Retinal pigment epithelial cell (primary cell): ENCODE measurements around the gene ACAD8.
"Not testable (repeated sequence)": the region's sequence is repeated elsewhere in the genome, so short reads cannot be mapped to it uniquely, and the experiment has no call there.

Source experiments
- DNase-seq: peaks from one replicate; pipeline ENCODE4 v3.0.0-alpha.2; 2010; ENCODE audit warnings: low read depth
- H3K4me3 ChIP-seq: 2 replicates; pipeline ENCODE4 v1.5.1; 2011; ENCODE audit warnings: mild to moderate bottlenecking, low read length, control low read depth, moderate library complexity
- TF ChIP-seq, protein P1 (sequence below): conservative IDR thresholded peaks from 2 replicates; pipeline ENCODE4 v1.5.1; 2011; ENCODE audit warnings: low read depth, low read length, control low read depth, inconsistent platforms

ACAD8 gene

DNA sequence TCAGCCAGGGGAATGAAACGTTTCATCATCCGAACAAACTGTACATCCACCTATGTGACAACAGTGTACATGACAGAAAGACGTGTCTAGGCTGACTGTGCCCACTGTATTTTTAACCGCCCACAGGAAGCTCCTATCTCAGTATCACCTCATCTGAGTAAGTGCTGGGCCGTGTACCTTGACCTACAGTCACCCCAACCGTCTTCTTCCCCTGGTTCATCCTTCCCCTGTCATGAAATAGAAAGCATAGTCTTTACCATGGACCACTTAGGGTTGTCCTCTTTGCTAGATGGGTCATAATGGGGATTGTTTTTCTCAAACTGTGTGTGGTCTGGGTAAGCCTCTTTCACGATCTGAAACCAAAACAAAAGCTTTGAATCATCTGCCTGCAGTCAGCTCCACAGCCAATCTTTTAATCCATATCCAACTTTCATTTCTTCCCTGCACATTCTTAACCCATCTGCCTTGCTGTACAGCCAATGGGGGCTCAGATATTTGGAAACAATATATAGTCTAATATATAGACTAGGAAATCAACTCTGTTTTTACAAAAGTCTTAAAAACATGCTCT, 4.4 kb upstream of the ACAD8 start:
- TF ChIP-seq, protein P1, sequence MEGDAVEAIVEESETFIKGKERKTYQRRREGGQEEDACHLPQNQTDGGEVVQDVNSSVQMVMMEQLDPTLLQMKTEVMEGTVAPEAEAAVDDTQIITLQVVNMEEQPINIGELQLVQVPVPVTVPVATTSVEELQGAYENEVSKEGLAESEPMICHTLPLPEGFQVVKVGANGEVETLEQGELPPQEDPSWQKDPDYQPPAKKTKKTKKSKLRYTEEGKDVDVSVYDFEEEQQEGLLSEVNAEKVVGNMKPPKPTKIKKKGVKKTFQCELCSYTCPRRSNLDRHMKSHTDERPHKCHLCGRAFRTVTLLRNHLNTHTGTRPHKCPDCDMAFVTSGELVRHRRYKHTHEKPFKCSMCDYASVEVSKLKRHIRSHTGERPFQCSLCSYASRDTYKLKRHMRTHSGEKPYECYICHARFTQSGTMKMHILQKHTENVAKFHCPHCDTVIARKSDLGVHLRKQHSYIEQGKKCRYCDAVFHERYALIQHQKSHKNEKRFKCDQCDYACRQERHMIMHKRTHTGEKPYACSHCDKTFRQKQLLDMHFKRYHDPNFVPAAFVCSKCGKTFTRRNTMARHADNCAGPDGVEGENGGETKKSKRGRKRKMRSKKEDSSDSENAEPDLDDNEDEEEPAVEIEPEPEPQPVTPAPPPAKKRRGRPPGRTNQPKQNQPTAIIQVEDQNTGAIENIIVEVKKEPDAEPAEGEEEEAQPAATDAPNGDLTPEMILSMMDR: no peak
- no peak overlapping the region for H3K4me3 ChIP-seq
- no peak for DNase-seq

DNA sequence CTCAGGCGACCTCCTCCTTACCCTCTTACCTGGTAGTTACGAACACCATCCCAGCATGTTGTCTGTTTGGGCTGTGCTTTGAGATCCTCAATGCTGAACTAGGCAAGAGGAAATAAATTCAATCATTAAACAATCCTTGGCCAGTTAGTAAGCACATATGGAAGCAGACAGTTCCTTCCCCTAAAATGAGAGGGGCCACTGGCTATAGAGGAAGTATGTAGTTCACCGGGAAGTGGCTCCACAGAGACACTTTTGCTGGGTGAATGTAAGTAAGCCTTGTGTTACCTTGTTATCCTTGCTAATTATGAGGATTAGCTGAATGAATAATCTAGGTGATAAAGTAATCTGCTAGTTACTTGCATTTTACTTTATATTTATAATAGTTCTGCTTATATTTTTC, 3.1 kb upstream of the ACAD8 start:
- H3K4me3 ChIP-seq: no peak overlapping the region
- no peak for DNase-seq
- TF ChIP-seq, protein P1: no peak

DNA sequence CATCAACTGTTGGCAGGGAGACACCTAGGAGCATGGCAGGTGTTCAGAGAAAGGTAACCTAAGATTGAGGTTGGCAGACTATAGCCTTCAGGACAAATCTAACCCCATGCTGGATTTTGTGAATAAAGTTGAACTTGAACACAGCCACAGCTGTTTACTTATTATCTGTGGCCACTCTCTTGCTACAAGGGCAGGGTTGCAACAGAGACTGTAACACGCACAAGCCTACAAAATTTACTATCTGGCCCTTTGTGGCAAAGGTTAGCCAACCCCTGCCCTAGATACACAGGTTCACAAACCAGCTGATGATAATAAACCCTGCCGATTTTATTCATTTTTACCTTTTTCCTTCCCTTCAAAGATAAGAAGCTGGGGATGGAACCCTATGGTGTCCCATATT, 2.7 kb upstream of the ACAD8 start:
- H3K4me3 ChIP-seq: no peak overlapping the region
- DNase-seq: no peak
- TF ChIP-seq, protein P1: no peak

DNA sequence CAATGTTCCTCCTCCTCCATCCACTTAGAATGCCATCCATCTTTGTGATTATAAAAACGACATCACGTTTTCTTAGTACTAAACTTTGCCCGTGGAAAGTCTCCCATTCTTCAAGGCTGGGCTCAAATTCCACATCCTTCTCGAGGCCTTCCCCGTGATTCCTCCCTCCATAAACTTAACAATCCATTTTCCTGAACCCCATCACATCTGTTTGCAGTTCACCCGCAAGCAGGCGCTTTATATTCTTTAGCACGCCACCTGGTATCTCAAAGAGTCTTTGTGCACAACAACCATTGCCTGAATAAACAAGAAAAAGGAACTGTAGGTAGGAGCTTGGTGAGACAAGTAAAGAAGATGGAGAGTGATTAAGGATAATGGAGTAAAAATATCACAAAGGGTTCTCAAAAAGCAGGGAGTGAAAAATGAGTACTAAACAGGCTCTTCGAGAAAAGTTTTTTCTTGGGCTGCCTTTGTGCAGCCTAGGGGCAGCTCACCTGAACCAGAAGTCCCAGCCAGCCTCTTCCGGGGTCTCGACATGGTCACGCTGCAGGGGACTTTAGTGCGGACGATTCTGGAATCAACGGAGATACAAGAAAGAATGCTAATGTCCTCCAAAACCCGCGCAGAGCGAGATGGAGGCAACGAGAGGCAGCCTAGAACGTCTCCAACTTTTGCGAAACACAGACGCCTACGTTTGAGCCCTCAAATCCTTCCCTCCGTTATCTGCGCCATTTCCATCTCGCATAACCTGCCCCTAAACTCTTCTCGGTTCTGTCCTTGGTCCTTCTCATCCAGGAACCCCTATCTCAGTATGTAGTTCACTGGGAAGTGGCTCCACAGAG, 801 bp upstream of the ACAD8 start:
- DNase-seq: no peak
- TF ChIP-seq, protein P1: no peak
- peak overlapping the region; percentile 99 for H3K4me3 ChIP-seq

DNA sequence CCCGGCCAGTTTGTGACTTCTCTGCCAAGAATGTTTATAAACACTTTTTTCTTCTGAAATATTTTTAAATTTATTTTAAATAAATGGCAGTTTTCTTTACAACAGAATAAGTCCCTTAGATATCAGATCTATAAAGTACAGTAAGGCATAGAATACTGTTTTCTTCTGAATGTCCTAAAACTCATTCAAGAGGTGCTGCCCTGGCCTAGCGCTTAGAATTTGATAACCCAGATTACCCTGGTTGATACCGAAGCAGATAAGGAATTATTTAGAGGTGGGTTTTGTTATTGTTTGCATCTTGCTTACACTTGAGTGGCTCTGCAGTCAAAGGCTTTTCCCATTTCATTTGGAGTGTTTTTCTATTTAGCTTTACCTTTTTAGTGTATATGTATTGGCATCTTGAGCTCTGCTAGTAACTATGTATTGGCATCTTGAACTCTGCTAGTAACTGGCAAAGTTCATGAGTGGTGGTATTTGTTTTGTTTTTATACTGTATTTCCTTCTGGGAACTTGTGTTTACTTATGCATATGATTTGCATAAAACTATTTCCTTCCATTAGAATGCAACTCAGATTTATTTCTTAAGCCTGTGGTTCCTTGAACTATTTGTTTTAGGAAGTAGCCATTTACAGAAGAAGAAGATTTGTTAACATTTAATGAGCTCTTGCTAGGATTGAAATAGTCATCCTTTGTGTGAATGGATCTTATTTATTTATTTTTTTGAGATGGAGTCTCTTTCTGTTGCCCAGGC, 1.2 kb downstream of the ACAD8 start:
- TF ChIP-seq, protein P1: no peak
- H3K4me3 ChIP-seq: peak overlapping the region; percentile 99
- no peak for DNase-seq

DNA sequence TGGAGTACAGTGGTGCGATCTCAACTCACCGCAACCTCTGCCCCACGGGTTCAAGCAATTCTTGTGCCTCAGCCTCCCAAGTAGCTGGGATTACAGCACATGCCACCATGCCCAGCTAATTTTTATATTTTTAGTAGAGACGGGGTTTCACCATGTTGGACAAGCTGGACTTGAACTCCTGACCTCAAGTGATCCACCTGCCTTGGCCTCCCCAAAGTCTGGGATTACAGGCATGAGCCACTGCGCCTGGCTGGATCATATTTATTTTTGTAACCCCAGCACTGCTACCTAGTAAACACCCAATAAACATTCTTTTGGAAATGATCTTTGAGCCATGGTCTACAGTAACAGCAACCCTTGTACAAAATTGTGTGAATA, 1.8 kb downstream of the ACAD8 start:
- H3K4me3 ChIP-seq, DNase-seq: not testable (repeated sequence)

DNA sequence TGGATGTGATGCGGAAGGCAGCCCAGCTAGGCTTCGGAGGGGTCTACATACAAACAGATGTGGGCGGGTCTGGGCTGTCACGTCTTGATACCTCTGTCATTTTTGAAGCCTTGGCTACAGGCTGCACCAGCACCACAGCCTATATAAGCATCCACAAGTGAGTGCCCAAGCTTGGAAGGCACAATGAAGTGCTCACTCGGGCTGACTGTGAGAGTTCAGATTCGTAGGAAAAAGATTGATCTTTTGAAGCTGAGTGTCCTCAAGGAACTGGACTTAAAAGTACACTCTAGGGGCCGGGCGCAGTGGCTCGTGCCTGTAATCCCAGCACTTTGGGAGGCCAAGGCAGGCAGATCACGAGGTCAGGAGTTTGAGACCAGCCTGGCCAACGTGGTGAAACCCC, 3.7 kb downstream of the ACAD8 start:
- TF ChIP-seq, protein P1: no peak
- no peak for DNase-seq
- H3K4me3 ChIP-seq: no peak overlapping the region
